ENCODE measurements around the gene TPRN.

DNA sequence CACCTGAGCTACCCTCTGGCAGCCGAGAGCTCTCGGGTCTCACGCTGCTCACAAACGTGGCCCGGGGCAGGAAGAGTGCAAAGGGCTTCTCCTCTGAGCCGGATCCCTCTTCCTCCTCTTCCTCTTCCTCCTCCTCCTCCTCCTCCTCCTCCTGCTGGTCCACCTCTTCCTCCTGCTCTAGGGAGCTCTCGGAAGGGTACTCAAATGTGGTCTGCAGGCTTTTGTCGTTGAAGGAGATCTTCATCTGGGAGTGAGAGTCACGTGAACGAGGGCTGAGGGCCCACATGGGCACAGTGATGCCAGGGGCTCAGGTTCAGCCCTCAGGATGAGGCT lies 8.1 kb downstream of the TPRN start:
- no peak for TF ChIP-seq EZH2phosphoT487 (conservative IDR thresholded peaks at IDR 0.05; ENCODE audit: low read length)
- TF ChIP-seq, protein P1, sequence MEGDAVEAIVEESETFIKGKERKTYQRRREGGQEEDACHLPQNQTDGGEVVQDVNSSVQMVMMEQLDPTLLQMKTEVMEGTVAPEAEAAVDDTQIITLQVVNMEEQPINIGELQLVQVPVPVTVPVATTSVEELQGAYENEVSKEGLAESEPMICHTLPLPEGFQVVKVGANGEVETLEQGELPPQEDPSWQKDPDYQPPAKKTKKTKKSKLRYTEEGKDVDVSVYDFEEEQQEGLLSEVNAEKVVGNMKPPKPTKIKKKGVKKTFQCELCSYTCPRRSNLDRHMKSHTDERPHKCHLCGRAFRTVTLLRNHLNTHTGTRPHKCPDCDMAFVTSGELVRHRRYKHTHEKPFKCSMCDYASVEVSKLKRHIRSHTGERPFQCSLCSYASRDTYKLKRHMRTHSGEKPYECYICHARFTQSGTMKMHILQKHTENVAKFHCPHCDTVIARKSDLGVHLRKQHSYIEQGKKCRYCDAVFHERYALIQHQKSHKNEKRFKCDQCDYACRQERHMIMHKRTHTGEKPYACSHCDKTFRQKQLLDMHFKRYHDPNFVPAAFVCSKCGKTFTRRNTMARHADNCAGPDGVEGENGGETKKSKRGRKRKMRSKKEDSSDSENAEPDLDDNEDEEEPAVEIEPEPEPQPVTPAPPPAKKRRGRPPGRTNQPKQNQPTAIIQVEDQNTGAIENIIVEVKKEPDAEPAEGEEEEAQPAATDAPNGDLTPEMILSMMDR (IDR thresholded peaks at IDR 0.05; ENCODE audit: insufficient read depth, low read length, poor library complexity, severe bottlenecking) = no peak
